Esophagus squamous epithelium (tissue), 5 donors: ENCODE data around the gene TDRD12. TPM values are rescaled to one million over a fixed set of nuclear protein-coding genes. Genes with fewer than 3 reads are reported as not detected.
"Not testable (repeated sequence)": the region's sequence is repeated elsewhere in the genome, so short reads cannot be mapped to it uniquely, and the experiment has no call there.

ENCODE experiments used
- DNase-seq: peaks from one replicate; lab custom pipeline; 2025; lab: John Stamatoyannopoulos, UW
- H3K27ac ChIP-seq, 4 donors: fragments of 200-600 bp; sonication (generic); one replicate each; pipeline ENCODE4 v1.5.1; 2016 to 2019; ENCODE audit warnings: mild to moderate bottlenecking in 1 of 4
- H3K27me3 ChIP-seq, 4 donors: fragments of 200-600 bp; sonication (generic); 1 replicate in 3 of 4; 2 replicates in 1 of 4; pipeline versions ENCODE4 v1.5.1 to v1.6.0; 2017 to 2021; ENCODE audit warnings: antibody characterized with exemption in 1 of 4
- H3K36me3 ChIP-seq, 3 donors: fragments of 200-600 bp; sonication (generic); one replicate each; pipeline ENCODE4 v1.5.1; 2016 to 2019
- H3K4me1 ChIP-seq, 3 donors: fragments of 200-600 bp; sonication (generic); one replicate each; pipeline ENCODE4 v1.5.1; 2017 to 2019
- H3K4me3 ChIP-seq, 4 donors: fragments of 200-600 bp; sonication (generic); 1 replicate in 3 of 4; 2 replicates in 1 of 4; pipeline ENCODE4 v1.5.1; 2016 to 2019; ENCODE audit warnings: mild to moderate bottlenecking in 2 of 4, moderate library complexity in 1 of 4
- H3K9me3 ChIP-seq, 3 donors: fragments of 200-600 bp; sonication (generic); one replicate each; pipeline ENCODE4 v1.5.1; 2016 to 2019
- POLR2A ChIP-seq, 4 donors: fragments of 450-650 bp; IDR thresholded peaks; one replicate each; pipeline ENCODE4 v1.6.1; 2017; ENCODE audit warnings: antibody characterized with exemption in 4 of 4, mild to moderate bottlenecking in 4 of 4, moderate library complexity in 3 of 4
- WGBS, 2 donors: methylation state at CpG; one replicate each; pipeline ENCODE4 v1.1.5; 2018; 5-methylcytosine and 5-hydroxymethylcytosine counted together
- intact Hi-C: fragments of 100-400 bp; cut with DNase I; formaldehyde crosslinking; loops from one replicate; pipeline ENCODE4 v1.15.0; 2022
- total RNA-seq, 4 donors: library from RNA; depleted of rRNA; stranded (reverse); fragments of >200 nt; gene quantifications; one replicate each; pipeline ENCODE4 v1.1.0, GENCODE V29; 2016
- TF ChIP-seq, protein P1 (sequence below), 6 experiments: fragments of 450-650 bp in 4 of 6; fragments of 200-600 bp in 2 of 6; sonication (generic) in 2 of 6; IDR thresholded peaks; one replicate each; pipeline ENCODE4 v1.5.1; 2016 to 2019; ENCODE audit warnings: antibody characterized with exemption in 6 of 6, mild to moderate bottlenecking in 4 of 6, moderate library complexity in 4 of 6
- donor health status: DM: yes; HTN: yes; CAD: no.

The TDRD12 gene
- total RNA-seq, 4 donors from 2014 or later: 0.18 to 1.7 (median 0.42) TPM; not detected in 1

DNA sequence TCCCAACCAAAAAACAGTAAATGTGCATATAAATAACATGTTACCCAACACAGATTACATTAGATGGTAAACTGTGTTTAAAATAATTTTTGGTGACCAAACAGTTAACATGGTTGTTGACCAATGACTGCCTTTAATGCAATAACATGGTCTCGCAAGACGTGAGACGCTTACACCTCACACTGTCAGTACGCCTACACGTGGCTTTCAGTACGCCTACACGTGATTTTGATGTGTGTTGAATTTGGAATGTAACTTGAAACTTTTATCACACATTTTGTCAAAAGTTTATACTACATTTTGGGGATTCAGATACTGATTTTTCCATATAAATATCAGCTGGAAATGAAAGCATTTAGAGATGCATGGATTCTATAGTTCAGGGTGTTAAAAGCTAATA lies 118.0 kb downstream of the TDRD12 start:
- Histone ChIP-seq H3K27ac (no peak overlapping the region), H3K36me3 (no peaks in the 10 kb centered on the region), H3K27me3 (no peaks in the 10 kb centered on the region), H3K9me3 (peaks cover 0 to 13% (median 7%) of the 10 kb centered on the region in 3 donors), H3K4me3 (no peak overlapping the region), H3K4me1 (no peaks in the 10 kb centered on the region)
- no peak for TF ChIP-seq POLR2A (IDR thresholded peaks at IDR 0.05)
- TF ChIP-seq, protein P1, sequence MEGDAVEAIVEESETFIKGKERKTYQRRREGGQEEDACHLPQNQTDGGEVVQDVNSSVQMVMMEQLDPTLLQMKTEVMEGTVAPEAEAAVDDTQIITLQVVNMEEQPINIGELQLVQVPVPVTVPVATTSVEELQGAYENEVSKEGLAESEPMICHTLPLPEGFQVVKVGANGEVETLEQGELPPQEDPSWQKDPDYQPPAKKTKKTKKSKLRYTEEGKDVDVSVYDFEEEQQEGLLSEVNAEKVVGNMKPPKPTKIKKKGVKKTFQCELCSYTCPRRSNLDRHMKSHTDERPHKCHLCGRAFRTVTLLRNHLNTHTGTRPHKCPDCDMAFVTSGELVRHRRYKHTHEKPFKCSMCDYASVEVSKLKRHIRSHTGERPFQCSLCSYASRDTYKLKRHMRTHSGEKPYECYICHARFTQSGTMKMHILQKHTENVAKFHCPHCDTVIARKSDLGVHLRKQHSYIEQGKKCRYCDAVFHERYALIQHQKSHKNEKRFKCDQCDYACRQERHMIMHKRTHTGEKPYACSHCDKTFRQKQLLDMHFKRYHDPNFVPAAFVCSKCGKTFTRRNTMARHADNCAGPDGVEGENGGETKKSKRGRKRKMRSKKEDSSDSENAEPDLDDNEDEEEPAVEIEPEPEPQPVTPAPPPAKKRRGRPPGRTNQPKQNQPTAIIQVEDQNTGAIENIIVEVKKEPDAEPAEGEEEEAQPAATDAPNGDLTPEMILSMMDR (IDR thresholded peaks at IDR 0.05): no peak
- no peak for DNase-seq
- intact Hi-C loops: no loop called here
- WGBS, 2 donors: 82 to 87% methylated on average over 7 of the region's 7 CpGs

DNA sequence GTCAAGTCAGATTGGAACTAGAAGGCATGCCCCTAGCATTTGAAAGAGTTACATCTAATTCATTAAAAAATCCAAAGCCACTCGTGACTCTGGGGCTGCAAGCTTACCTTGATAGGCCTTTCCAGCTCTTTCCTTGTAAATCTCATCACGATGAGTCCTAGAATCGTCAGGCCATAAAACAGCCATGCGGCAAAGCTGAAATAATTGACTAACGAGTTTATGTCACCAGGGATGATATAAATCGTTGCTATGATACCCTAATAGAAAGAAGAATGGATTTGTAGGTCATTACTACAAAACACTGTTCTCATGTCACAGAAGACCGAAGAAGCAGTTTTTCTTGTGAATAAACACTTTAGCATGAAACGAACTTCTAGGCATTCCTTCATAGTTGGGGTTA lies 122.5 kb downstream of the TDRD12 start:
- H3K36me3 ChIP-seq: no peaks in the 10 kb centered on the region
- TF ChIP-seq, protein P1 (IDR thresholded peaks at IDR 0.05): no peak
- no peak for TF ChIP-seq POLR2A (IDR thresholded peaks at IDR 0.05)
- WGBS, 2 donors: 74 to 79% methylated on average over 8 of the region's 8 CpGs
- DNase-seq: no peak
- intact Hi-C loops: no loop called here
- no peak overlapping the region for H3K4me3 ChIP-seq
- no peak overlapping the region for H3K27ac ChIP-seq
- H3K27me3 ChIP-seq: no peaks in the 10 kb centered on the region
- H3K9me3 ChIP-seq: peaks cover 0 to 13% (median 7%) of the 10 kb centered on the region in 3 donors
- H3K4me1 ChIP-seq: no peaks in the 10 kb centered on the region

DNA sequence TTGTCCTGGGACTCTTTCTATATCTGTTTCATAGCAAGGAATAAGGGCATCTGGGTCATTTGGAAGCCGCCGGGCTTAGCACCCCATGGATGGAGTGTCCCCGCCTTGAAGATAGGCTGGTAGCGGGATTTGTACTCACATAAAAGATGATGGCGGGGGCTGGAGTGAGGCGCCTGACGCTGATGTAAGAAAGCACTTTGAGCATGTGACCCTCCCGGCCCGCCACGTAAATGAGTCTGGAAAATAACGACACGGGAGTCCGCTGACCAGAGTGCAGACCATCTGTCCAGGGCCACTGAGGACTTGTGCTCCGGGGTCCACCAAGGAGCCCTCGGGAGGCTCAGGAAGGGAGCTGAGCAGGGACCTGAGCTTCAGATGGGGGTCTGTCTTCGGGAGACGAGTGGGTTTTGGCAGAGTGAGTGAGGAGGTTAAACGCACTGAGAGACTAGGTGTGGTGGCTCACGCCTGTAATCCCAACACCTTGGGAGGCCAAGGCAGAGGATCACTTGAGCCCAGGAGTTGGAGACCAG lies 124.2 kb downstream of the TDRD12 start:
- Histone ChIP-seq H3K27me3 (no peaks in the 10 kb centered on the region), H3K36me3 (no peaks in the 10 kb centered on the region), H3K9me3 (peaks cover 0 to 13% (median 7%) of the 10 kb centered on the region in 3 donors), H3K27ac (no peak overlapping the region), H3K4me3 (no peak overlapping the region), H3K4me1 (no peaks in the 10 kb centered on the region)
- intact Hi-C loops: no loop called here
- DNase-seq: no peak
- TF ChIP-seq, protein P1 (IDR thresholded peaks at IDR 0.05): no peak
- no peak for TF ChIP-seq POLR2A (IDR thresholded peaks at IDR 0.05)
- WGBS, 2 donors: 96 to 97% methylated on average over 17 to 19 of the region's 19 CpGs

DNA sequence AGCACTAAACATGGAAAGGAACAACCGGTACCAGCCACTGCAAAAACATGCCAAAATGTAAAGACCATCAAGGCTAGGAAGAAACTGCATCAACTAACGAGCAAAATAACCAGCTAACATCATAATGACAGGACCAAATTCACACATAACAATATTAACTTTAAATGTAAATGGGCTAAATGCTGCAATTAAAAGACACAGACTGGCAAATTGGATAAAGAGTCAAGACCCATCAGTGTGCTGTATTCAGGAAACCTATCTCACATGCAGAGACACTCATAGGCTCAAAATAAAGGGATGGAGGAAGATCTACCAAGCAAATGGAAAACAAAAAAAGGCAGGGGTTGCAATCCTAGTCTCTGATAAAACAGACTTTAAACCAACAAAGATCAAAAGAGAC lies 128.5 kb downstream of the TDRD12 start:
- H3K36me3 ChIP-seq, H3K4me3 ChIP-seq, H3K9me3 ChIP-seq, H3K27me3 ChIP-seq, H3K27ac ChIP-seq, H3K4me1 ChIP-seq, intact Hi-C loops, DNase-seq: not testable (repeated sequence)
- WGBS, 2 donors: no CpG with 5 or more reads among the region's 2 CpGs

DNA sequence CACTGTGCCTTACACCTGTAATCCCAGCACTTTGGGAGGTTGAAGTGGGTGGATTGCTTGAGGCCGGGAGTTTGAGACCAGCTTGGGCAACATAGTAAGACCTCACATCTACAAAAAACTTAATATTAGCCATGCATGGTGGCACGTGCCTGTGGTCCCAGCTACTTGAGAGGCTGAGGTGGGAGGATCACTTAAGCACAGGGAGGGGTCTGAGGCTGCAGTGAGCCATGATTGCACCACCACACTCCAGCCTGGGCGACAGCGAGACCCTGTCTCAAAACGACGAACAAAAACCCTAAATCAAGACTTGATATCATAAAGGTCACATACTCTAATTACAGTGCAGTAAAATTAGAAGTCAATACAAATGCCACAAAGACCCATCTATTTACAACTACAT lies 132.6 kb downstream of the TDRD12 start:
- TF ChIP-seq, protein P1 (IDR thresholded peaks at IDR 0.05): no peak
- no peak for TF ChIP-seq POLR2A (IDR thresholded peaks at IDR 0.05)
- no peaks in the 10 kb centered on the region for H3K36me3 ChIP-seq
- intact Hi-C loops: no loop called here
- H3K9me3 ChIP-seq: no peaks in the 10 kb centered on the region
- H3K4me3 ChIP-seq: no peak overlapping the region
- 89 to 95% methylated on average over 6 of the region's 6 CpGs for WGBS, 2 donors
- no peak overlapping the region for H3K27ac ChIP-seq
- DNase-seq: no peak
- no peaks in the 10 kb centered on the region for H3K27me3 ChIP-seq
- no peaks in the 10 kb centered on the region for H3K4me1 ChIP-seq

DNA sequence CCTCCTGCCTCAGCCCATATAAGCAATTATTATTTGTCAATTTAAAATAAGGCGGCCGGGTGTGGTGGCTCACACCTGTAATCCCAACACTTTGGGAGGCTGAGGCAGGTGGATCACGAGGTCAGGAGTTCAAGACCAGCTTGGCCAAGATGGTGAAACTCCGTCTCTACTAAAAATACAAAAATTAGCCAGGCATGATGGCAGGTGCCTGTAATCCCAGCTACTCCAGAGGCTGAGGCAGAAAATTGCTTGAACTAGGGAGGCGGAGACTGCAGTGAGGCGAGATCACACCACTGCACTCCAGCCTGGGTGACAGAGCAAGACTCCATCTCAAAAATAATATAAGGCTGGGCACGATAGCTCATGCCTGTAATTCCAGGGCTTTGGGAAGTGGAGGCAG lies 137.3 kb downstream of the TDRD12 start:
- intact Hi-C loops, H3K9me3 ChIP-seq, H3K36me3 ChIP-seq, H3K4me3 ChIP-seq, H3K4me1 ChIP-seq, H3K27ac ChIP-seq, DNase-seq, H3K27me3 ChIP-seq: not testable (repeated sequence)
- WGBS, 2 donors: 91 to 98% methylated on average over 5 to 7 of the region's 7 CpGs
